Measurements from ENCODE around the gene AGPAT3. TPM values are rescaled to one million over a fixed set of nuclear protein-coding genes. Genes with fewer than 3 reads are reported as not detected.

Gene AGPAT3
- total and polyA plus RNA-seq, 2 donors (not counting 3 experiments of a cell fraction or from before 2014, with no cell fraction given) = 39.9 to 76.7 TPM

DNA sequence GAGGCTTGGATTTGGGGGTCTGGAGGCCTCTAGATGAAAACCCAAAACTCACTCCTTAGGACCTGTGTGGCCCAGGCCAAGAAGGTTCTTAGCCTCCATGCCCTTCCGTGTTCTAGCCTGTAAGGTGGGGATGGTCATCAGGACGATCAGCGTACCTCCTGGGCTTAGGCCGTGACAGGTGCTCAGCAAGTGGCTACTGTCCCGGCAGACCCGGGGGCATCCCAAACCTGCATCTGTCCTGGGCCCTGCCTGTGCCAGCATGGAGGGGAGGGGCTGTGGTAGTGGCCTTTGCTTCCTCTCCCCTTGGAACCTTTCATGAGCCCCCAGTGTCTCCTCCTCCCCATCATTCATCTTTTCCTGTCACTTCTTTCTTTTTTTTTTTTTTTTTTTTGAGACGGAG lies 124.4 kb downstream of the AGPAT3 start:
- H3K9me3 ChIP-seq (replicated peaks; ENCODE audit: control insufficient read depth, insufficient read depth, low read length) = no peaks in the 10 kb centered on the region
- H4K20me1 ChIP-seq (replicated peaks; ENCODE audit: control insufficient read depth, extremely low read depth, insufficient read depth, low read length) = no peaks in the 10 kb centered on the region
- BruUV-seq (replicated peaks) = no TSS peak
- CTCF ChIA-PET = no interaction called here
- H3K79me2 ChIP-seq (ENCODE audit: control insufficient read depth, insufficient read depth, low read length) = no peaks in the 10 kb centered on the region
- H3K36me3 ChIP-seq (ENCODE audit: control insufficient read depth in 2 of 2, extremely low read depth in 1 of 2, insufficient read depth in 2 of 2, low read length in 2 of 2) = no peaks in the 10 kb centered on the region
- POLR2A ChIA-PET = no interaction called here
- H3K4me2 ChIP-seq (ENCODE audit: insufficient read depth, low read length) = no peak overlapping the region
- H3K4me3 ChIP-seq (replicated peaks in 1 of 3; ENCODE audit: insufficient read depth in 1 of 3, low read depth in 1 of 3, low read length in 3 of 3) = no peak overlapping the region
- FAIRE-seq (no peak), DNase-seq (ENCODE audit: low read depth, low spot score) (no peak)
- H3K4me1 ChIP-seq (ENCODE audit: control insufficient read depth, extremely low read depth, insufficient read depth, low read length) = no peaks in the 10 kb centered on the region
- TF ChIP-seq EZH2 (IDR thresholded peaks at IDR 0.05; ENCODE audit: borderline replicate concordance, low read depth, low read length, severe bottlenecking) = no peak
- TF ChIP-seq, protein P1, sequence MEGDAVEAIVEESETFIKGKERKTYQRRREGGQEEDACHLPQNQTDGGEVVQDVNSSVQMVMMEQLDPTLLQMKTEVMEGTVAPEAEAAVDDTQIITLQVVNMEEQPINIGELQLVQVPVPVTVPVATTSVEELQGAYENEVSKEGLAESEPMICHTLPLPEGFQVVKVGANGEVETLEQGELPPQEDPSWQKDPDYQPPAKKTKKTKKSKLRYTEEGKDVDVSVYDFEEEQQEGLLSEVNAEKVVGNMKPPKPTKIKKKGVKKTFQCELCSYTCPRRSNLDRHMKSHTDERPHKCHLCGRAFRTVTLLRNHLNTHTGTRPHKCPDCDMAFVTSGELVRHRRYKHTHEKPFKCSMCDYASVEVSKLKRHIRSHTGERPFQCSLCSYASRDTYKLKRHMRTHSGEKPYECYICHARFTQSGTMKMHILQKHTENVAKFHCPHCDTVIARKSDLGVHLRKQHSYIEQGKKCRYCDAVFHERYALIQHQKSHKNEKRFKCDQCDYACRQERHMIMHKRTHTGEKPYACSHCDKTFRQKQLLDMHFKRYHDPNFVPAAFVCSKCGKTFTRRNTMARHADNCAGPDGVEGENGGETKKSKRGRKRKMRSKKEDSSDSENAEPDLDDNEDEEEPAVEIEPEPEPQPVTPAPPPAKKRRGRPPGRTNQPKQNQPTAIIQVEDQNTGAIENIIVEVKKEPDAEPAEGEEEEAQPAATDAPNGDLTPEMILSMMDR (IDR thresholded peaks at IDR 0.05; ENCODE audit: extremely low read depth in 1 of 2, insufficient read depth in 1 of 2, low read depth in 1 of 2, low read length in 2 of 2) = no peak
- no peak for TF ChIP-seq MYC (IDR thresholded peaks at IDR 0.05; ENCODE audit: low read depth, low read length)
- no peak for TF ChIP-seq POLR2A (IDR thresholded peaks at IDR 0.05; ENCODE audit: low read depth, low read length)
- no peak for TF ChIP-seq FOS (IDR thresholded peaks at IDR 0.05; ENCODE audit: borderline replicate concordance, insufficient read depth, low read length)
- no peak for TF ChIP-seq MAX (IDR thresholded peaks at IDR 0.05; ENCODE audit: insufficient read depth, insufficient read length)
- TF ChIP-seq GATA2 (IDR thresholded peaks at IDR 0.05; ENCODE audit: insufficient read depth, insufficient read length, low read depth, low read length) = no peak
- no peak for TF ChIP-seq JUN (IDR thresholded peaks at IDR 0.05; ENCODE audit: borderline replicate concordance, insufficient read depth, insufficient read length, low read depth)
- no peak for TF ChIP-seq POLR2AphosphoS5 (IDR thresholded peaks at IDR 0.05; ENCODE audit: insufficient read depth, low read depth, low read length)
- no peak overlapping the region for H2AFZ ChIP-seq (ENCODE audit: low read depth, low read length)
- no peak overlapping the region for H3K27ac ChIP-seq (ENCODE audit: insufficient read depth, low read depth, low read length)
- no peak overlapping the region for H3K9ac ChIP-seq (replicated peaks; ENCODE audit: extremely low read depth, insufficient read depth, low read length)
- dilution Hi-C loops (cut with MboI; ENCODE audit: extremely low pct_ligation_motif_present, low sequenced_read_pairs) = no loop called here
- intact Hi-C loops (cut with micrococcal nuclease) = no loop called here
- peaks cover 3 to 4% of the 10 kb centered on the region in 2 experiments for H3K27me3 ChIP-seq (ENCODE audit: control insufficient read depth in 2 of 2, insufficient read depth in 2 of 2, low read length in 2 of 2)
- H3K9me1 ChIP-seq (replicated peaks; ENCODE audit: control insufficient read depth, extremely low read depth, insufficient read depth, low read length) = no peaks in the 10 kb centered on the region
